Left ventricle myocardium inferior (tissue), 1 donor: Measurements from ENCODE around the gene LRRC71. TPM values are rescaled to one million over a fixed set of nuclear protein-coding genes. Genes with fewer than 3 reads are reported as not detected.

Experiments used
- DNase-seq: peaks from one replicate; pipeline ENCODE4 v3.0.0-alpha.2; 2020
- H3K27ac ChIP-seq: fragments of 200-600 bp; replicated peaks from 2 replicates; pipeline ENCODE4 v1.8.0; 2021
- H3K27me3 ChIP-seq: fragments of 200-600 bp; 2 replicates; pipeline ENCODE4 v1.8.0; 2021; ENCODE audit warnings: low read depth
- H3K36me3 ChIP-seq: fragments of 200-600 bp; 2 replicates; pipeline ENCODE4 v1.8.0; 2021
- H3K4me1 ChIP-seq: fragments of 200-600 bp; 2 replicates; pipeline ENCODE4 v1.8.0; 2021
- H3K4me3 ChIP-seq: fragments of 200-600 bp; 2 replicates; pipeline ENCODE4 v1.8.0; 2021; ENCODE audit warnings: mild to moderate bottlenecking, moderate library complexity
- H3K9me3 ChIP-seq: fragments of 200-600 bp; replicated peaks from 2 replicates; pipeline ENCODE4 v1.8.0; 2021
- intact Hi-C: fragments of 100-400 bp; cut with micrococcal nuclease; formaldehyde crosslinking; loops from one replicate; pipeline ENCODE4 v1.11.0; 2022
- microRNA-seq: library from miRNA; unstranded; fragments of <30 nt; microRNA quantifications from one replicate; pipeline ENCODE4 v1.2.0, GENCODE V29; 2020
- total RNA-seq: library from RNA; stranded (reverse); fragmentation: NEBNext Ultra II Directional; extraction: Animal tissue kit (Norgen Biotek cat#: 25700); gene quantifications from one replicate; pipeline ENCODE4 v1.2.1, GENCODE V29; 2021
- TF ChIP-seq, protein P1 (sequence below): fragments of 200-600 bp; IDR thresholded peaks from 2 replicates; pipeline ENCODE4 v1.8.0; 2021; ENCODE audit warnings: antibody characterized with exemption, mild to moderate bottlenecking, borderline replicate concordance
- donor health status: DM: no; HTN: yes; CAD: no; lungs with severe emphysema.

LRRC71 gene
- total RNA-seq, 1 donor from 2014 or later, result 0.27 TPM

DNA sequence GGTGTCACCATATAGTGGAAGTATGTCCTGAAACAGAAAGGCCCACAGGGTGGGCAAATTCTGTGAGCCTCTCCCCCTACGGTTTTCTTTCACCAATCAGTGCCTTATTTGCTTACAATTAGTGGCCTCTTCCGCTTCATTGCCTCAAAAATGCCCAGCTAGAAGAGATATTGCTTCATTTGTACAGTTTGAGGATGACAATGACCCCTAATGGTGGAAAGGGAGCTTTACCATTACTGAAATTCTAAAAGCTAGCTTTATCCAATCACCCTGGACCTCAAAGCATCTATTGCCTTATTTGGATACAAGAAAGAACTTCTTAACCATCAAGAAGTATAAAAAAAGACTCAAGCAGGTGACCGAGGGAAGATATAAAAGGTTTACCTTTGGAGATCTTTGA is 49.6 kb downstream of the LRRC71 start:
- no peaks in the 10 kb centered on the region for H3K9me3 ChIP-seq
- no peaks in the 10 kb centered on the region for H3K27me3 ChIP-seq
- no peak overlapping the region for H3K4me3 ChIP-seq
- intact Hi-C loops, result no loop called here
- DNase-seq, result no peak
- no peak overlapping the region for H3K27ac ChIP-seq
- peaks cover 95% of the 10 kb centered on the region for H3K36me3 ChIP-seq
- no peaks in the 10 kb centered on the region for H3K4me1 ChIP-seq
- TF ChIP-seq, protein P1, sequence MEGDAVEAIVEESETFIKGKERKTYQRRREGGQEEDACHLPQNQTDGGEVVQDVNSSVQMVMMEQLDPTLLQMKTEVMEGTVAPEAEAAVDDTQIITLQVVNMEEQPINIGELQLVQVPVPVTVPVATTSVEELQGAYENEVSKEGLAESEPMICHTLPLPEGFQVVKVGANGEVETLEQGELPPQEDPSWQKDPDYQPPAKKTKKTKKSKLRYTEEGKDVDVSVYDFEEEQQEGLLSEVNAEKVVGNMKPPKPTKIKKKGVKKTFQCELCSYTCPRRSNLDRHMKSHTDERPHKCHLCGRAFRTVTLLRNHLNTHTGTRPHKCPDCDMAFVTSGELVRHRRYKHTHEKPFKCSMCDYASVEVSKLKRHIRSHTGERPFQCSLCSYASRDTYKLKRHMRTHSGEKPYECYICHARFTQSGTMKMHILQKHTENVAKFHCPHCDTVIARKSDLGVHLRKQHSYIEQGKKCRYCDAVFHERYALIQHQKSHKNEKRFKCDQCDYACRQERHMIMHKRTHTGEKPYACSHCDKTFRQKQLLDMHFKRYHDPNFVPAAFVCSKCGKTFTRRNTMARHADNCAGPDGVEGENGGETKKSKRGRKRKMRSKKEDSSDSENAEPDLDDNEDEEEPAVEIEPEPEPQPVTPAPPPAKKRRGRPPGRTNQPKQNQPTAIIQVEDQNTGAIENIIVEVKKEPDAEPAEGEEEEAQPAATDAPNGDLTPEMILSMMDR, result no peak

GRCh38 chr1:156973417-156973816 is 53.0 kb downstream of the LRRC71 start:
- Histone ChIP-seq H3K36me3 (peaks cover 97% of the 10 kb centered on the region), H3K4me1 (no peaks in the 10 kb centered on the region), H3K4me3 (no peak overlapping the region), H3K27me3 (no peaks in the 10 kb centered on the region), H3K9me3 (no peaks in the 10 kb centered on the region), H3K27ac (no peak overlapping the region)
- TF ChIP-seq, protein P1, result no peak
- no peak for DNase-seq
- intact Hi-C loops, result no loop called here

DNA sequence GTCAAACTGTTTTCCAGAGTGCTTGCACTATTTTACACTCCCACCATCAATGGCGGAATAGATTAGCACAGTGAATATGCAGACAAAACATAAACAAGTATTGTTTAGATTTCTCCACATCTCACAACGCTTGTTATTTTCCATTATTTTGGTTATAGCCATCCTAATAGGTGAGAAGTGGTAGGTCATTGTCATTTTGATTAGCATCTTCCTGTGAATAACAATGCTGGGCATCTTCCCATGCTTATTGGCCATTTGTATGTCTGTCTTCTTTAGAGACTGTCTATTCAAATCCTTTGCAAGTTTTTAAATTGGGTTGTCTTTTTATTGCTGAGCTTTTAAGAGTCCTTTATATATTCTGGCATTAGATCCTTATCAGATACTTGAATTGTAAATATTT is 54.7 kb downstream of the LRRC71 start:
- Histone ChIP-seq H3K27me3 (no peaks in the 10 kb centered on the region), H3K9me3 (no peaks in the 10 kb centered on the region), H3K4me1 (peaks cover under 1% of the 10 kb centered on the region), H3K27ac (no peak overlapping the region), H3K36me3 (peaks cover 88% of the 10 kb centered on the region), H3K4me3 (no peak overlapping the region)
- TF ChIP-seq, protein P1, result no peak
- DNase-seq, result no peak
- intact Hi-C loops, result no loop called here

DNA sequence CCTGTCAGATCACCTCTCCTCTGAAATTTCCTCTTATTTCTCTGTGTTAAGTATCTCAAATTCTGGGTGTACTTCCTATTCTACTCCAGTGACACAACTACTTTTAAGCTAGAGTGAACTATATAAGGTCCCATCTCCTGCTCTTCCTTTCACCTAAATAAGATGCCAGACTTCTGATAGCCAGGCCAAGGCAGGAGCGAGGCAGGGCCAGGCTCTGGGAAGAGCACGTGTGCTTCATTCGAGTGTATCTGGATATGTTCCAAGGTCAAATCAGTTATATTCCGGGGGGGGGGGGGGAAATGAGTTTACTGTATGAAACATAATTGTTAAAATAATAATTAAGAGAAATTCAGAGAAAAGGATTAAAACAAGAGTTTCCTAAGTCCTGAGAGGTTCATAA is 60.1 kb downstream of the LRRC71 start:
- Histone ChIP-seq H3K36me3 (peaks cover 77% of the 10 kb centered on the region), H3K27ac (no peak overlapping the region), H3K4me3 (no peak overlapping the region), H3K4me1 (peaks cover 13% of the 10 kb centered on the region), H3K27me3 (no peaks in the 10 kb centered on the region), H3K9me3 (no peaks in the 10 kb centered on the region)
- DNase-seq, result no peak
- TF ChIP-seq, protein P1, result no peak
- intact Hi-C loops, result no loop called here

Small RNAs within 50 kb of the gene (microRNA-seq; reads per million reads assigned to microRNA genes)
- not detected for gene MIR765

Other genes with a start within 250 kb of the LRRC71 start
- 164 TPM for gene NES, start 243.2 kb upstream of the LRRC71 start, total RNA-seq
- 0.60 TPM for gene CRABP2, start 215.0 kb upstream of the LRRC71 start, total RNA-seq
- 18.1 TPM for gene METTL25B, start 192.2 kb upstream of the LRRC71 start, total RNA-seq
- gene ISG20L2, start 191.9 kb upstream of the LRRC71 start, total RNA-seq, result 11.5 TPM
- gene MRPL24, start 179.5 kb upstream of the LRRC71 start, total RNA-seq, result 92.1 TPM
- 145 TPM for gene HDGF, start 169.0 kb upstream of the LRRC71 start, total RNA-seq
- gene PRCC, start 153.1 kb upstream of the LRRC71 start, total RNA-seq, result 36.3 TPM
- 0.88 TPM for gene SH2D2A, start 103.8 kb upstream of the LRRC71 start, total RNA-seq
- gene INSRR, start 61.5 kb upstream of the LRRC71 start, total RNA-seq, result 0.41 TPM
- 1.0 TPM for gene NTRK1, start 59.8 kb upstream of the LRRC71 start, total RNA-seq
- gene PEAR1, start 26.9 kb upstream of the LRRC71 start, total RNA-seq, result 7.1 TPM
- 29.1 TPM for gene ARHGEF11, start 125.1 kb downstream of the LRRC71 start, total RNA-seq
- not detected for gene ETV3L, start 179.2 kb downstream of the LRRC71 start, total RNA-seq
- gene ETV3, start 217.8 kb downstream of the LRRC71 start, total RNA-seq, result 14.6 TPM